HCT116 (cell line): ENCODE results near the gene ST3GAL3. TPM values are rescaled to one million over a fixed set of nuclear protein-coding genes. Genes with fewer than 3 reads are reported as not detected.

Source experiments
- ATAC-seq: fragments of 200-7000 bp; cut with Tn5 transposase; 2 replicates; pipeline ENCODE4 v1.9.1; 2020; ENCODE audit warnings: mild to moderate bottlenecking, moderate library complexity
- Bru-seq: library from RNA; stranded (reverse); fragments of 400-500 nt; gene quantifications from one replicate; lab custom pipeline; 2021; lab: Mats Ljungman, UMichigan
- BruChase-seq, 2 experiments: library from RNA; stranded (reverse); fragments of 400-500 nt; gene quantifications; one replicate each; lab custom pipeline; 2021; lab: Mats Ljungman, UMichigan
- BruUV-seq: library from RNA; stranded (reverse); fragments of 400-500 nt; replicated peaks from 2 replicates; lab custom pipeline; 2021; lab: Mats Ljungman, UMichigan
- CTCF ChIA-PET: fragments of 300-600 bp; sonication (Branson Sonifier 250); formaldehyde crosslinking; loops from one replicate; lab custom pipeline; 2021; ENCODE audit warnings: antibody characterized with exemption; lab: Charles Lee
- POLR2A ChIA-PET: fragments of 300-600, 350-600 bp; sonication (Branson Sonifier 250); formaldehyde crosslinking; loops from one replicate; lab custom pipeline; 2021; ENCODE audit warnings: antibody characterized with exemption; lab: Charles Lee
- RAD21 ChIA-PET, 2 experiments: fragments of 300-600 bp; sonication (Branson Sonifier 250); formaldehyde crosslinking; loops; one replicate each; lab custom pipeline; 2023; ENCODE audit warnings: low total read pairs in 2 of 2; ENCODE audit not compliant: uncharacterized antibody in 2 of 2, unreplicated experiment in 2 of 2, low non-redundant PET in 1 of 2; lab: Charles Lee
- DNase-seq: peaks from one replicate; pipeline ENCODE4 v3.0.0-alpha.2; 2010; ENCODE audit warnings: low read depth, low spot score
- H2AFZ ChIP-seq: fragments of 200-600 bp; shearing (Covaris generic), sonication (generic); 2 replicates; pipeline ENCODE4 v1.6.1; 2017; ENCODE audit warnings: low read depth, mixed run types, mixed read lengths, antibody characterized with exemption, low read length; ENCODE audit not compliant: poor library complexity, severe bottlenecking
- H3K27ac ChIP-seq: 2 replicates; pipeline ENCODE4 v1.5.1; 2012; ENCODE audit warnings: low read depth, low read length
- H3K27me3 ChIP-seq: fragments of 200-600 bp; sonication (generic); 2 replicates; pipeline ENCODE4 v1.6.1; 2016; ENCODE audit warnings: mixed run types, low read length, mixed read lengths; ENCODE audit not compliant: insufficient read depth
- H3K36me3 ChIP-seq, 2 experiments: fragments of 200-500 bp in 1 of 2; fragments of 200-600 bp in 1 of 2; sonication (Bioruptor generic) in 1 of 2; sonication (generic) in 1 of 2; 2 replicates each; pipeline versions ENCODE4 v1.5.1 to v1.6.1; 2014 to 2016; ENCODE audit warnings: low read length in 2 of 2, inconsistent platforms in 1 of 2, mixed read lengths in 1 of 2, mixed run types in 1 of 2; ENCODE audit not compliant: insufficient read depth in 2 of 2, control insufficient read depth in 1 of 2
- H3K4me1 ChIP-seq, 2 experiments: fragments of 200-600 bp in 1 of 2; sonication (generic) in 1 of 2; 2 replicates each; pipeline versions ENCODE4 v1.5.1 to v1.6.1; 2012 to 2017; ENCODE audit warnings: low read length in 2 of 2, inconsistent platforms in 1 of 2, mild to moderate bottlenecking in 1 of 2, mixed read lengths in 1 of 2, mixed run types in 1 of 2, moderate library complexity in 1 of 2; ENCODE audit not compliant: insufficient read depth in 2 of 2, control insufficient read depth in 1 of 2
- H3K4me2 ChIP-seq: fragments of 200-600 bp; sonication (generic); 2 replicates; pipeline ENCODE4 v1.6.1; 2017; ENCODE audit warnings: mixed run types, low read length, mixed read lengths
- H3K4me3 ChIP-seq, 2 experiments: fragments of 200-600 bp in 1 of 2; sonication (generic) in 1 of 2; replicated peaks in 1 of 2; 2 replicates each; pipeline ENCODE4 v1.5.1; 2011 to 2016; ENCODE audit warnings: low read length in 2 of 2, control low read depth in 1 of 2, low read depth in 1 of 2, mild to moderate bottlenecking in 1 of 2, mixed read lengths in 1 of 2, mixed run types in 1 of 2
- H3K79me2 ChIP-seq: fragments of 200-600 bp; sonication (generic); 2 replicates; pipeline ENCODE4 v1.6.1; 2017; ENCODE audit warnings: mild to moderate bottlenecking, mixed run types, low read length, moderate library complexity, mixed read lengths; ENCODE audit not compliant: insufficient read depth
- H3K9ac ChIP-seq: fragments of 200-600 bp; sonication (generic); 2 replicates; pipeline ENCODE4 v1.6.1; 2016; ENCODE audit warnings: low read length, mixed read lengths
- H3K9me2 ChIP-seq: fragments of 200-600 bp; sonication (generic), shearing (Covaris generic); 2 replicates; pipeline ENCODE4 v1.6.1; 2017; ENCODE audit warnings: mixed run types, mild to moderate bottlenecking, moderate library complexity; ENCODE audit not compliant: insufficient read depth
- H3K9me3 ChIP-seq, 2 experiments: fragments of 200-500 bp in 1 of 2; fragments of 200-600 bp in 1 of 2; sonication (Bioruptor generic) in 1 of 2; sonication (generic) in 1 of 2; 2 replicates each; pipeline ENCODE4 v1.6.1; 2014 to 2017; ENCODE audit warnings: low read length in 2 of 2, mixed read lengths in 2 of 2, inconsistent platforms in 1 of 2, low read depth in 1 of 2, mild to moderate bottlenecking in 1 of 2, mixed run types in 1 of 2, moderate library complexity in 1 of 2; ENCODE audit not compliant: control insufficient read depth in 1 of 2, insufficient read depth in 1 of 2
- H4K20me1 ChIP-seq: fragments of 200-600 bp; sonication (generic), shearing (Covaris generic); 2 replicates; pipeline ENCODE4 v1.6.1; 2017; ENCODE audit warnings: mixed run types, mild to moderate bottlenecking, moderate library complexity; ENCODE audit not compliant: insufficient read depth
- ATF3 ChIP-seq: IDR thresholded peaks from 2 replicates; pipeline ENCODE4 v1.6.1; 2012
- CBX3 ChIP-seq: IDR thresholded peaks from 2 replicates; pipeline ENCODE4 v1.6.1; 2012; ENCODE audit warnings: low read depth
- CEBPB ChIP-seq: IDR thresholded peaks from 2 replicates; pipeline ENCODE4 v1.6.1; 2012; ENCODE audit warnings: low read depth
- EGR1 ChIP-seq: IDR thresholded peaks from 2 replicates; pipeline ENCODE4 v1.6.1; 2012; ENCODE audit warnings: low read depth
- EZH2 ChIP-seq: fragments of 200-600 bp; sonication (generic); IDR thresholded peaks from 2 replicates; pipeline ENCODE4 v1.6.1; 2017; ENCODE audit warnings: antibody characterized with exemption, mixed run types
- EZH2phosphoT487 ChIP-seq: fragments of 200-600 bp; IDR thresholded peaks from 2 replicates; pipeline ENCODE4 v1.6.1; 2018; ENCODE audit warnings: antibody characterized with exemption, borderline replicate concordance
- FOSL1 ChIP-seq: IDR thresholded peaks from 2 replicates; pipeline ENCODE4 v1.6.1; 2012; ENCODE audit warnings: low read depth
- JUND ChIP-seq: IDR thresholded peaks from 2 replicates; pipeline ENCODE4 v1.6.1; 2012
- MAX ChIP-seq: IDR thresholded peaks from 2 replicates; pipeline ENCODE4 v1.6.1; 2012
- POLR2A ChIP-seq: IDR thresholded peaks from 2 replicates; pipeline ENCODE4 v1.7.0; 2011; ENCODE audit warnings: borderline replicate concordance; ENCODE audit not compliant: insufficient read depth, insufficient read length; ENCODE audit errors: extremely low read depth
- POLR2AphosphoS5 ChIP-seq: IDR thresholded peaks from 2 replicates; pipeline ENCODE4 v1.6.1; 2011; ENCODE audit warnings: mild to moderate bottlenecking, low read depth, low read length, moderate library complexity
- RAD21 ChIP-seq: IDR thresholded peaks from 2 replicates; pipeline ENCODE4 v1.6.1; 2012; ENCODE audit warnings: low read depth, mild to moderate bottlenecking
- SIN3A ChIP-seq: IDR thresholded peaks from 2 replicates; pipeline ENCODE4 v1.6.1; 2012; ENCODE audit warnings: low read depth
- SP1 ChIP-seq: IDR thresholded peaks from 2 replicates; pipeline ENCODE4 v1.6.1; 2012; ENCODE audit warnings: low read depth
- SRF ChIP-seq: IDR thresholded peaks from 2 replicates; pipeline ENCODE4 v1.6.1; 2012; ENCODE audit warnings: low read depth
- YY1 ChIP-seq: IDR thresholded peaks from 2 replicates; pipeline ENCODE4 v1.6.1; 2011; ENCODE audit warnings: low read length, low read depth, moderate library complexity, mild to moderate bottlenecking; ENCODE audit not compliant: insufficient replicate concordance; ENCODE audit errors: extremely low read depth
- ZNF274 ChIP-seq: fragments of 200-500 bp; sonication (Bioruptor generic); IDR thresholded peaks from 2 replicates; pipeline ENCODE4 v1.6.1; 2014; ENCODE audit warnings: mild to moderate bottlenecking, low read depth, low read length, inconsistent platforms
- intact Hi-C: fragments of 100-400 bp; cut with micrococcal nuclease; formaldehyde crosslinking; loops from 2 replicates; pipeline ENCODE4 v1.10.0; 2022
- long read RNA-seq: library from polyadenylated mRNA; unstranded; transcript quantifications from one replicate; pipeline ENCODE4 v2.0.0, GENCODE V29; 2021; ENCODE audit not compliant: unreplicated experiment
- polyA plus RNA-seq: library from polyadenylated mRNA; unstranded; fragments of >200 nt; gene quantifications from 2 replicates; pipeline ENCODE4 v1.2.1, GENCODE V29; 2012; ENCODE audit warnings: missing spikeins
- total RNA-seq: library from RNA; stranded (reverse); gene quantifications from one replicate; pipeline ENCODE4 v1.2.1, GENCODE V29; 2021; ENCODE audit not compliant: unreplicated experiment
- TF ChIP-seq, protein P1 (sequence below): IDR thresholded peaks from 2 replicates; pipeline ENCODE4 v1.6.1; 2011; ENCODE audit warnings: mild to moderate bottlenecking, low read length, moderate library complexity; ENCODE audit not compliant: insufficient replicate concordance; ENCODE audit errors: extremely low read depth
- TF ChIP-seq, protein P2 (sequence below), 3 experiments: fragments of 200-600 bp in 1 of 3; sonication (generic) in 1 of 3; IDR thresholded peaks in 2 of 3; conservative IDR thresholded peaks in 1 of 3; 2 replicates each; pipeline ENCODE4 v1.5.1; 2012 to 2017; ENCODE audit warnings: low read depth in 2 of 3, low read length in 2 of 3, antibody characterized with exemption in 1 of 3, borderline replicate concordance in 1 of 3, control low read depth in 1 of 3, mild to moderate bottlenecking in 1 of 3, mixed read lengths in 1 of 3, mixed run types in 1 of 3, moderate library complexity in 1 of 3; ENCODE audit not compliant: insufficient read depth in 1 of 3

ST3GAL3 gene
- 7.2 TPM for total RNA-seq
- 4.2 and 4.3 TPM in 2 replicates for polyA plus RNA-seq
- percentile 48 among the genes with signal in this experiment for Bru-seq, nascent RNA
- BruChase-seq, experiment 1, labeled RNA remaining after a 6-hour chase: percentile 46 among the genes with signal in this experiment
- BruChase-seq, experiment 2, labeled RNA remaining after a 2-hour chase: percentile 50 among the genes with signal in this experiment
- long read RNA-seq, partial matches to known transcripts: 1 of 6 reads
- long read RNA-seq, other reads (novel, unspliced or antisense): 4 of 6 reads

DNA sequence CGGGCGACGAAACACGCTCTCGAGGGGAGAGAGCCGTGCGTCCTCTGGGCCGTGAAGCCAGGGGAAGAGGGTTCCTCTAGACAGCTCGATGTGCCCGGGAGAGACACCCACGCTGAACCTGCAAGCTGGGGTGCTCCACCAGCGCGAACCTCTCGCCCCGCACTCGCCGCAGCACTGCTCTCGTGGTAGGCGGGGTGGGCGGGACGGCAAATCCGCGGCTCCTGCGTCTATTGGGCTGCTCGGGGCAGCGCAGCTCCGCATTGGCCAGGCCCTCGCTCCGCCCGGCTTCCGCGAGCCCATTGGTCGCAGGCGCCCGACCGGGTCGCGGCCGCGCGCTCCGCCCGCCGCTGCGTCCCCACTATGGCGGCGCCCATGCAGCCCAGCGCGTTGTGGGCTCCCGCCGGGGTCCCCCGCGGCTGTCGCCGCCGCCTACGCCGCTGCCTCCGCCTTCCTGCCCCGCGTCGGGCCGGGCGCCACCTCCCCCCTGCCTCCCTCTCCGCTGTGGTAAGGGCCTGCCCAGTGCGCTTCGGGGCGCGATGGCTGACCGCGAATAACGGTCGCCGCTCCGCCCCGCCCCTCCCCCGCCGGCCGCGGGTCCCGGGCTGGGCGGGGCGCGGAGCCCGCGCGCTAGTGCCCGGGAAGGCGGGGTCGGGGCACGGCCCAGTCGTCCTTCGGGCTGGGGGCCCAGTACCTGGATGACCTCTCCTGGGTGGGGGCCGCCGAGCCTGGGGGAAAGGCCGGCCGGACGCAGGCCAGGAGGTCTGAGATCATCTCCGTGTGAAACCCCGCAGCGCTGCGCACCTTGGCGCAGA lies at the start of gene ST3GAL3:
TSS of gene ST3GAL3 (plus strand) at position 347 of the 812 bp plus-strand sequence. CDS start 28,727 bp downstream, outside the sequence.
- Histone ChIP-seq H2AFZ (no peak within 1 kb of the TSS), H3K4me2 (peak within 1 kb of the TSS; percentile 85), H3K27me3 (no peaks in the 10 kb centered on the region), H3K9me3 (no peaks in the 10 kb centered on the region), H3K4me3 (peak within 1 kb of the TSS; percentile 80 to 83), H4K20me1 (no peaks in the 10 kb centered on the region), H3K9me2 (no peaks in the 10 kb centered on the region), H3K9ac (peak within 1 kb of the TSS; percentile 74), H3K27ac (peak within 1 kb of the TSS; percentile 69), H3K4me1 (peaks cover 6 to 37% of the 10 kb centered on the region in 2 experiments; a peak in 3 of 4 replicates), H3K36me3 (peaks cover 14 to 19% of the 10 kb centered on the region in 2 experiments; a peak in 3 of 4 replicates), H3K79me2 (no peaks in the 10 kb centered on the region; the same call in 1 of the 2 replicates)
- POLR2A ChIA-PET: interaction anchor here (0.7 to 1.9 kb wide), 5 partner anchors 8 to 226 kb away, joined by 3 to 6 read pairs (median 5); partner anchors contain the start of genes ARTN and KDM4A
- intact Hi-C loops: loop anchor here (1.0 kb wide), 1 partner anchor 227 kb away; no protein-coding TSS in a partner anchor
- BruUV-seq: no TSS peak
- DNase-seq: peak; percentile 67
- RAD21 ChIA-PET: no interaction called here
- CTCF ChIA-PET: interaction anchor here (0.6 kb wide), 1 partner anchor 340 kb away, joined by 3 read pairs; no protein-coding TSS in a partner anchor
- peak; percentile 96 for ATAC-seq
- TF ChIP-seq SIN3A (peak; percentile 88), RAD21 (no peak), SRF (no peak), YY1 (peak; percentile 94), EGR1 (peak; percentile 62), CBX3 (0 out of 2 replicates have a peak, but pooled peaks have one; percentile 51), POLR2AphosphoS5 (peak; percentile 91), ATF3 (no peak), EZH2phosphoT487 (no peak), MAX (peak; percentile 93), ZNF274 (no peak), EZH2 (no peak), CEBPB (no peak), SP1 (peak; percentile 82), FOSL1 (no peak), JUND (no peak; the same call in 1 of the 2 replicates), POLR2A (peak; percentile 78)
- TF ChIP-seq, protein P1, sequence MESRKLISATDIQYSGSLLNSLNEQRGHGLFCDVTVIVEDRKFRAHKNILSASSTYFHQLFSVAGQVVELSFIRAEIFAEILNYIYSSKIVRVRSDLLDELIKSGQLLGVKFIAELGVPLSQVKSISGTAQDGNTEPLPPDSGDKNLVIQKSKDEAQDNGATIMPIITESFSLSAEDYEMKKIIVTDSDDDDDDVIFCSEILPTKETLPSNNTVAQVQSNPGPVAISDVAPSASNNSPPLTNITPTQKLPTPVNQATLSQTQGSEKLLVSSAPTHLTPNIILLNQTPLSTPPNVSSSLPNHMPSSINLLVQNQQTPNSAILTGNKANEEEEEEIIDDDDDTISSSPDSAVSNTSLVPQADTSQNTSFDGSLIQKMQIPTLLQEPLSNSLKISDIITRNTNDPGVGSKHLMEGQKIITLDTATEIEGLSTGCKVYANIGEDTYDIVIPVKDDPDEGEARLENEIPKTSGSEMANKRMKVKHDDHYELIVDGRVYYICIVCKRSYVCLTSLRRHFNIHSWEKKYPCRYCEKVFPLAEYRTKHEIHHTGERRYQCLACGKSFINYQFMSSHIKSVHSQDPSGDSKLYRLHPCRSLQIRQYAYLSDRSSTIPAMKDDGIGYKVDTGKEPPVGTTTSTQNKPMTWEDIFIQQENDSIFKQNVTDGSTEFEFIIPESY: no peak
- TF ChIP-seq, protein P2, sequence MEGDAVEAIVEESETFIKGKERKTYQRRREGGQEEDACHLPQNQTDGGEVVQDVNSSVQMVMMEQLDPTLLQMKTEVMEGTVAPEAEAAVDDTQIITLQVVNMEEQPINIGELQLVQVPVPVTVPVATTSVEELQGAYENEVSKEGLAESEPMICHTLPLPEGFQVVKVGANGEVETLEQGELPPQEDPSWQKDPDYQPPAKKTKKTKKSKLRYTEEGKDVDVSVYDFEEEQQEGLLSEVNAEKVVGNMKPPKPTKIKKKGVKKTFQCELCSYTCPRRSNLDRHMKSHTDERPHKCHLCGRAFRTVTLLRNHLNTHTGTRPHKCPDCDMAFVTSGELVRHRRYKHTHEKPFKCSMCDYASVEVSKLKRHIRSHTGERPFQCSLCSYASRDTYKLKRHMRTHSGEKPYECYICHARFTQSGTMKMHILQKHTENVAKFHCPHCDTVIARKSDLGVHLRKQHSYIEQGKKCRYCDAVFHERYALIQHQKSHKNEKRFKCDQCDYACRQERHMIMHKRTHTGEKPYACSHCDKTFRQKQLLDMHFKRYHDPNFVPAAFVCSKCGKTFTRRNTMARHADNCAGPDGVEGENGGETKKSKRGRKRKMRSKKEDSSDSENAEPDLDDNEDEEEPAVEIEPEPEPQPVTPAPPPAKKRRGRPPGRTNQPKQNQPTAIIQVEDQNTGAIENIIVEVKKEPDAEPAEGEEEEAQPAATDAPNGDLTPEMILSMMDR (IDR thresholded peaks at IDR 0.05 in 2 of 3, conservative IDR thresholded peaks at IDR 0.05 in 1 of 3; ENCODE audit: borderline replicate concordance in 1 of 3, insufficient read depth in 1 of 3, low read depth in 2 of 3, low read length in 2 of 3): no peak
